HG03457 (cell line): Measurements from ENCODE around the gene CNOT1.
"Not testable (repeated sequence)": the region's sequence is repeated elsewhere in the genome, so short reads cannot be mapped to it uniquely, and the experiment has no call there.

Experiments
- ATAC-seq: cut with Tn5 transposase; IDR thresholded peaks from one replicate; pipeline ENCODE4 v1.9.1; 2021; ENCODE audit warnings: moderate number of reproducible peaks; ENCODE audit not compliant: unreplicated experiment

Gene CNOT1

DNA sequence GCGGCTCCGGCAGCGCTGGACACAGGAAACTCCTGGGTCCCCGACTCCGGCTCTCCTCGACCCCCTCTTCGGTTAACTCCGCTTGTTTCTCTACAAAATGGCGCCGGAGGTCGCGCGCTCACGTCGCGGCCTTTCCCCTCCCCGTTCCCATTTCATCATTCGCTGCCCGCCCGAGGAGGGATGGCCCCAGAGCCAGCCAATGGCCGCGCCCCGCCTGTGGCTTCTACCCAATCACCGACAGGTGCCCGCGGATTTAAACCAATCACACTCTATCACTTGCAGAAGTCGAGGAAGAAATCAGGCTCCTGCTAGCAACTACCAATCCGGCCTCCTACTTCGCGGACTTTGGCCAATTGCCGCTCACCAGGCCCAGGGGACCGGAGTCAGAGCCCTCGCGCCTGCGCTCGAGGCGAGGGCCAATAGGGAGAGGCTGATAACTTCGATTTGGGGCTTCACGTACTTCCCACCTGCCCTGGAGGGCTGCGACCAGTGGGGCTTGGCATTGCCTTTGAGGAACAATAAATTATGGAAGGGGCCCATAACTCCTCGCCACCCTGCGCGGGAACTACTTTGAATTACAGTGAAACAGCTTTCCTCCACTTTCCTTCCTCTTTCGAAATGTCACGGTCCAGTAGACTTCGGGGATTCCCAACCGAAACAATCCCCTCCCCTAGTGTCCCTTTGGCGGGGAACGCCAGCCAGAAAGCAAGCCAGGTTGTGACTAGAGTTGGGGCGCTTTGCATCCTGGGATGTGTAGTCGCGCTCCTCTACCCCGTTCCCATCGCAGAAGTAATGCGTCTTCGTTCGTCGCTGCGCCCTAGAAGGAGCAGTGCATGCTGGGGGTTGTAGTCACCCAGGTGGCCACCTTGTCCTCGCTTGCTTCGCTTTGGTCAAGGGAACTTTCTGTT, at the start of gene CNOT1:
Gene CNOT1, minus strand, starts transcription at position 94 of the 908 bp plus-strand sequence. CDS start 30,489 bp downstream, outside the sequence.
- ATAC-seq = peak; percentile 88

DNA sequence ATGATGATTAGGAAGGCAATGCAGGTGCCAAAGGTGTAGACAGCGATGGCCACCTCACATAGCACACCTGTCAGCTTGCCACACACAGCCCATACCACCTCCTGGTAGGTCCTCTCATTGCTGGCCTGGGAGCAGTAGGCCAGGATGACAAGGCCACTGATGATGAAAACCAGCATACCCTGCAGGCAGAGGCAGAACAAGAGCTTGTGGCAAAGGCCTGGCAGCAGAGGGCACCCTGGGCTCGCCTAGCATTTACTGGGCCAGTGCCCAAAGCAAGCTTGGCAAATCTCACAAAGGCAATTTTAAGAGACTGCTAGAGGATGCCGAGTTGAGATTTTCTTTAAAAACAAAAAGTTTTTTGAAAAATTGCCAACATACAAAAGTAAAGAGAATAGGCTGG, 49.1 kb upstream of the CNOT1 start:
- no peak for ATAC-seq

DNA sequence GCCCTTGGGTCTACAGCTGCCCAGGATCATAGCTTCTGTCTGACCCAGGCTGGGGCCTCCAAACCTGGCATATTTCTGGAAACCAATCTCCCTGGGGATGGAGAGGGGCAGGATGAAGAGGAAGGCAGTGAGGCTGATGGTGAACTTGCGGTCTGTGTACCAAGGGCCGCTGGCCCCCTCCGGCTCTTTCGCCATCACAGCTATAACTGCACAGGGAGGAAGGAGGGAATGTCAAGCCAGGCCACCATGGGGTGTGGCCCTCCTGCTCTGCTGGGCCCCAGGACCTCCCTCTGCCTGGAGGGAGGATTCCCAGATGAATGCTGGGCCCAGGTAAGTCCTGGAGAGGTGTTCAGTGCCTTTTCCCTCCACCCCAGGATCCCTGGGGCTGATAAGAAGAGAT, 48.6 kb upstream of the CNOT1 start:
- no peak for ATAC-seq

DNA sequence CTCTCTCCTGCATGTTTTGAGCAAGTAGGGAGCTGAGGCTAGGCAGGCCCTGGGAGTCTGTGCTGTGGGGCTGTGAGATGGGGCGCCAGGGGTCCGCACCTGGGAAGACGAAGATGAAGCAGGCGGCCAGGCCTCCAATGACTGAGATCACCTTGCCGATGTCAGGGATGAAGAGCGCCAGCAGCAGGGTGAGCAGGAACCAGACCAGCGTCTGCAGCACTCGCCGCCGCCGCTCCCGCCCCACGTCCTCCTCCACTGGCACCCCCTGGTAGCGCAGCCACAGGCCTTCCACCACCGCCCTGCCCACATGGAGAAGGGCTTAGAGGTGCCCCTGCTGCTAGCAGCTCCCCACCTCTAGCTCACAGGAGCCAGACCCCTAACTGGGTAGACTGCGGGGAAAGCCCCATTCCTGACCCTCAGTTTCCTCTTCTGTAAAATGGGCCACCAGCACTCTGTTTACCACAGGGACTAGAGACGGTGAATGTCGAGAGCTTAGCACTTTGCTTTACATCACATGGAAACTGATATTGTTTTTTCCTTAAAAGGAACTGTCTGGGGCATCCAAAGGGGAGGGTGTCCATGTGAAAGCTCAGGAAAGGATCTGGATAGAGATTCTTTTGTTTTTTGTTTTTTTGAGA, 41.4 kb upstream of the CNOT1 start:
- no peak for ATAC-seq

DNA sequence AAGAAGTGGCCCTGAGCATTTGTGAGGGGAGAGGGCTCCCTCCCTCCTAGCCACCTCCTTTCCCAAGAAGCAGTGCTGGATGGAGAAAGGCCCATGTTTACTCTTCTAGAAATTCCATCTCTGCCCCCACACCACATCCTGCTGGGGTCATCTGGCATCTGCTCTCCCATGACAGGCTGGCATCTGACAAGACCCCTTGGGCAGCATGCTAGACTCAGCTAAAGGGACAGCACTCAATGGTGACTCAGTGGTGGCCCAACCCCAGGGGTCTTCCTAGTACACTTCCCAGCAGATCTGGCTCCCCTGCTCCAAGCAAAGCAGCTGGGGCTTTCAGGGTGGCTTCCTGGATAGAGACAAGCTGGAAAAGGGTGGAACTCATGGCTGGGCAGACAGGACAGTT, 40.6 kb upstream of the CNOT1 start:
- no peak for ATAC-seq

DNA sequence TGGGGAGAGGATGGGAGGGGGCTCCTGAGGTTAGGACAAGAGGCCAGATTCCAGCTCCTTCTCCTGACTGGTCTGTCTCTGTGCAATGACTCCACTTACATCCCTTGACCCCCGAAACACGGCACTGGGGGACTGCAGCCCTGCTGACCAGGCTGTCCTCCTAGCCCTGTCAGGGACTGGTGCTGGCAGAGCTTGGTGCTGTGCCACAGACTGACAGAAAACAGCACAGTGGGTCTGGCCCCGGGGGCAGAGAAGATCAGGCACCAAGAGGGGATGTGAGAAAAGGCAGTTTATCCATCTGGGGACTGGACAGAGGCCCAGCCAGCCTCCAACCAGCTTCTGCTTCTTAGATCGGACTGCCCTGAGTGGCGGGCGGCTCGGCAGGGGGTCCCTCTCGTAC, 35.6 kb upstream of the CNOT1 start:
- ATAC-seq = no peak

DNA sequence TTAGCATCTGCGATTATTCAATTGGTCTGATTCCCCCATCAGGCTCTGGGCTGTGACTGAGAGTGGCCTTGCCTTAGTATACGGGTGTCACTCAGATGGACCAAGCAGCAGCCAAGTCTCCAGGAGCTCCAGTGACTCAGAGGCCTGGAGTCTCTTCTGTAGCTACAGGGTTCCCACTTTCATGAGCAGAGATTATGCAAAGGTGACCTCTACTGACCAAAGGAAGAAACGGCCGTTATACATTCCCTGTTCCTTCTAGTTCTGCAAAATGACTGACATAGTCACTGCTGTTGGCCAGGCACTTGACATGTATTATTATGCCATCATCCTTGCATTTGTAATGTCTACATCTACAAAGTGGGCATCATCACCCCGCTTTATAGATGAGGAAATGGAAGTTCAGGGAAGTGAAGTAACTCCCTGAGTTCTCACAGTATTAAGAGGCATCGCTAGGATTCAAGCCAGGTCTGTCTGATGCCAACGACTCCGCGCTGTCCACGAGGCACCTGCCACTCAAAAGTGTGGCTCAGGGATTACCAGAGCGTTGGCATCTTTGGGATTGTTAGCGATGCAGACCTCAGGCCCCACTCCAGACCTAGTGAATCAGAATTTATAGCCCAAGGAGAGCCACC, 31.7 kb upstream of the CNOT1 start:
- peak; percentile 80 for ATAC-seq

DNA sequence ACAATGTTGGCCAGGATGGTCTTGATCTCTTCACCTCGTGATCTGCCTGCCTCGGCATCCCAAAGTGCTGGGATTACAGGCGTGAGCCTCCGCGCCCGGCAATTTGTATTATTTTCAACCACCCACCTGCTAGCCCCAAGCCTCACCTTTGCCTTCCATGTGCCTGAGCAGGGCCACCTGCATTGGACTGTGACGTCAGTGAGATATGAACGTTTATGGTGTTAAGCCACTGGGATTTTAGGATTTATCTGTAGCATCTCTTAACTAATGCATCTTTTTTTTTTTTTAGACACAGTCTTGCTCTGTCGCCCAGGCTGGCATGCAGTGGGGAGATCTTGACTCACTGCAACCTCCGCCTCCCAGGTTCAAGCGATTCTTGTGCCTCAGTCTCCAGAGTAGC, 30.3 kb upstream of the CNOT1 start:
- not testable (repeated sequence) for ATAC-seq

DNA sequence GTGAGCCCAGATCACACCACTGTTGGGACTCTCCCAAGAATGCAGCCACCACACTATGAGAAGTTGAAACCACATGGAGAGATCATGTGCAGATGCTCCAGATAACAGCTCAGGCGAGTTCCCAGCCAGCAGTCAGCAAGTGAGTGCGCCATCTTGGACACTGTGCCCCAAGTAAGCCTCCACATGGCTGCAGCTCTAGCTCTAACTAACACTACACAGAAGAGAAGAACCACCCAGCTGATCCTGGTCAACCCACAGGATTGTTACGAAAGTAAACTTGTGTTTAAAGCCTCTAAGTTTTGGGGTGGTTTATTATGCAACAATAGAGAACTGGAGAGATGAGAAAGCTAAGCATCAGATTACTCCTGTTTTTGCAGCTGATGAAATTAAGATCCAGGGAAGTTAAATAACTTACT, 29.2 kb upstream of the CNOT1 start:
- ATAC-seq = no peak

DNA sequence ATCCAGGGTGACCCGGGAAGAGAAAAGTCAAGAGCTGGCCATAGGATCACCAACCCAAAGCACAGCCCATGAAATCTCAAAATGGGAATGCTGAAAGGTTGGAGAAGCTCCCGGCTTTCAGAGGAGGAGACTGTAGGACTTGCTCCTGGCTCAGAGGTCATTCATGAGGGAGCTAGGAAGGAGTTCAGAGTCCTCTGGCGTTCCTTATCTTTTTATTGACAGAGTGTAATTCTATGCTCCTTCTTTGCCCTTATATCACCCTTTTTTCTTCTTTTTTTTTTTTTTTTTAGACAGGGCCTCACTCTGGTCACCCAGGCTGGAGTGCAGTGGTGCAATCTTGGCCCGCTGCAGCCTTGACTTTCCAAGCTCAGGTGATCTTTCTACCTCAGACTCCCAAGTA, 27.3 kb upstream of the CNOT1 start:
- no peak for ATAC-seq

DNA sequence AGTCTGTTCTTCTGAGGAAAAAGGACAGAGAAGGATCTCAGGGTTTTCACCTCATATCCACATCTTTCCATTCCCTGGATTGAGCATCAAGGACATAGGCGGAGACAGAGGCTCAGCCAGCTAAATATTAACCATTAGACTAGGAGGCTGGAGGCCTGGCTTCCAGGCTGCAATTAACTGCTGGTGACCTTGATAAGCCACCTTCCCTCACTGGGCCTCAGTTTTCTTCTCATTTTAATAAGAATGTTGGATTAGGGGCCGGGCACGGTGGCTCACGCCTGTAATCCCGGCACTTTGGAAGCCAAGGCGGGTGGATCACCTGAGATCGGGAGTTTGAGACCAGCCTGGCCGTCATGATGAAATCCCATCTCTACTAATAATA, 25.6 kb upstream of the CNOT1 start:
- ATAC-seq = no peak

DNA sequence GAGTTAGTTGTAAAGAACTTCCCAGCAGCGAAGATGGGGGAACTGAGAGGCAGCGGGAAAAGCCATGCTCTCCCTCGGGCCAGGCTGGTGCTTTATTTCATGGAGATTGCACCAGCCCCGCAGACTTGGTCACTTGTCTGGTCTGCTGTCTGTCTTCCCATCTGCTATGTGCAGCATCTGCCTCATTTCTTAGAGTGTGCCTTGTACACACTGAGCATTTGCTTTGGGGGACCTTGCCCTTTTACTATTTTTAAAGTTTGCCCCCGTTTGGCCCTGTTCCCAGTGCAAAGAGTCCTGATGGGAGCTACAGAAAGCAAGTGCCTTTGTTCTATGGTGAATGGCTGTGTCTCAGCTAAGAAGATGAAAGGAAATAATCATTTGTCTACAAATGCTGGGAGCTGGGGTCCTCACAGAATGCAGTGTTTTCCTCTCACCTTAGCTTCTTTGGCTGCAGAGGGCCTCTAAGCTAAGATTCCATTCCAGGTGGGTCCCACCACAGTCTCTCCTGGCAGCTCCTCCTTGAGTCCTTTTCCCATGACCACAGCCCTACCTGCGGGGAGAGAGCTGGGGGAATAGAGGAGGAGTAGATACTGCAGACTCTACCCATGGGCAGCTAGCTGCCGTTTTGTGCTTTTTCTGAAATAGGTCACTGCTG, 25.1 kb upstream of the CNOT1 start:
- no peak for ATAC-seq

DNA sequence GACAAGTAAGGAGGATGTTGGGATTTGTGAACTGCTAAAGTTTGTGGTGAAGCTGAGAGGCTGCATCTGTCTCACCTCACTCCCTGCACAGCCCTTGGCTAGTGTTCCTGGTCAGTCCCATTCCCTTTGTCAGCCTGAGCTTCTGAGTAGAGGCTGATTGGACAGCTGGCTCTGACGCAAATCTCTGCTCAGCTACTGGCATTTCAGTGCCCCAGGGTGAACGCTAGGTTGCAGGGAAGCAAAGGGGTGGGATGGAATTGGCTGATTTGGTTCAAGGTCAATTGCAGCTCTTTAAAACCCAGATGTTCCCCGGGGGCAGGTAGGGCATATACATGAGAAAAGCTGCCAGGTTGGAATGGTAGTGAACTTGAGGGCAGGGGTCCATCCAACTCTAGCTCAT, 23.1 kb upstream of the CNOT1 start:
- ATAC-seq = no peak

DNA sequence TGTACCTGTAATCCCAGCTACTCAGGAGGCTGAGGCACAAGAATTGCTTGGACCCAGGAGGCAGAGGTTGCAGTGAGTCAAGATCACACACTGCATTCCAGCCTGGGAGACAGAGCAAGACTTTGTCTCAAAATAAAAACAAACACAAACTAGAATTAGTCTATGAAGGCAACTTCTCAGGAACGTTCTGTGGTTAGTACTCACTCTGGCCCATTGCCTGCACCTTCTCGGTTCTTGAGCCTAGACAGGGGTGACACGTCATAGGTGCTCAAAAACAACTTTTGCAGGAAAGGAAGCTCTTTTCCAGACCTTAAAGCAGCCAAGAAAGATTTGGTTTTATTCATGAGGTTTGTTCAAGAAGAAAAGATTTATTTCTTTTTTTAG, 22.3 kb upstream of the CNOT1 start:
- no peak for ATAC-seq

DNA sequence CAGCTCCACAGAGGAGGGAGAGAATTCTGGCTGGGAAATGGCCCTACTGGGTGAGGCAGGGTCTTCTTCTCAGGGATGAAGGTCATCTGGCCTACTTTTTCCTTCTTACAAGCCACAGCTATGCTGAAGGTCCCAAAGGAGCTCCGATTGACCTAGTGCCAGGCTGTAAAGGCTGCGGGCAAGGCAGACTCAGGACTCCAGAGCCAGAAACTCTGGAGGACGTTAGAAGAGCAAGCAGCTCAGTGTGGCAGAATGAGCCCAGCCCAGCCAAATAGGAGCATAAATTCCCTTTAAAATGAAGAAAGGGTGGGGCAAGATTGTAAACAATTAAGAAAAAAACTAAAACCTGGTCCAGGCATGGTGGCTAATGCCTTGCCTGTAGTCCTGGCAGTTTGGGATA, 20.1 kb upstream of the CNOT1 start:
- no peak for ATAC-seq

DNA sequence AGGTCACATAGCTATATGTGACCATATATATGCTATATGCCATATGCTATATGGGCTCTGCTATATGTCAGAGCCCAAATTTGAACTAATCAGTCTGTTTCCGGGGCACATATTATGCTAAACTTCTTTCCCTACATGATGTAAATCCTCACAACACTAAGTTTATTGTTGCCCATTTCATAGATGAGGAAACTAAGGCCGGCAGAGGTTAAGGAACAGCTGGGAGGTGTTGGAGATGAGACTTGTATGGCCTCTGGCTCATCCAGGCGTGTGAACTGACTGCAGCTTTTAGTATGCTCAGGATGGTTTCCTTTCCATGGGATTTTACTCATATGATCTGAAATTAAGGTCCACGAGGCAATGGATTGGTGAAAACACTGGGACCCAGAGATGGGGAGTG, 17.5 kb upstream of the CNOT1 start:
- ATAC-seq = no peak

DNA sequence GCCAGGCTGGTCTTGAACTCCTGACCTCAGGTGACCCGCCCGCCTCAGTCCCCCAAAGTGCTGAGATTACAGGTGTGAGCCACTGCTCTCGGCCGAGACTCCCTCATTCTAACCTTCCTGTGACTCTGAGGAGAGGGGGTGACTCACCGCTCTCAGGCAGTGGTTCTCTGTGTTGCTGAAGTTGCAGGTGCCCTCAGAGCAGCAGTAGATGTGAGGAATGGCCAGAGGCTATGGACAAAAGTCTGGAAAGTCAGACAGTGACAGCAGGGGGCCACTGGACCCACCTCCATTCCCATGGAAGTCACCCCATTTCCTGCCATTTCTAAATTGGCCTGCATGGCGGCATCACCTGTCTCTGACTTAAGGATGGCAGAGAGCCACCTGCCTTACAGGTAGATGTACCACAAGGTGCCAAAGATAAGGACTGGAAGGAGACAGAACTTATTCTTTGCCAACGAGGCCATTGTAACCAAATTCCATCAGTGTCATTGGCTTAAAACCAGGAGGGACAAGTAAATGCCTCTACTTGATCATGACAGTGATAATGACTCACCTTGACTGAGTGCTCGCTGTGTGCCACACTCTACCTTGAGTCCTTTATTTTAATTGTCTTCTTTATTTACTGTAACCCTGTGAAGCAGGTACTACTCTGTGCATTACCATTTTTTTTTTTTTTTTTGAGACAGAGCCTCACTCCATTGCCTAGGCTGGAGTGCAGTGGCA, 15.3 kb upstream of the CNOT1 start:
- ATAC-seq = no peak

DNA sequence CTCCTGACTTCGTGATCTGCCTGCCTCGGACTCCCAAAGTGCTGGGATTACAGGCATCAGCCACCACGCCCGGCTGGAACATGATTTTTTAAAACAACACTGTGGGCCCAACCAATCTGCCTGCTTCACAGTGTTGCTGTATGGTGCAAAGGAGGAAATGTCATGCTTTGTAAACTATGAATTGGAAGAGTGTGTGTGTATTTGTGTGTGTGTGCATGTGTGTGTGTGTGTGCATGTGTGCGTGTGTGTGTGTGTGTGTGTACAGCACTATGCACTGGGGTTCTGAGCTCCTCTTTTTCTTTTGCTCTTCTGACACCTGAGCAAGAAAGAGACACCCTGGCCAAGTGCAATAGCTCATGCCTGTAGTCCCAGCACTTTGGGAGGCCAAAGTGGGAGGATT, 14.5 kb upstream of the CNOT1 start:
- ATAC-seq = no peak

DNA sequence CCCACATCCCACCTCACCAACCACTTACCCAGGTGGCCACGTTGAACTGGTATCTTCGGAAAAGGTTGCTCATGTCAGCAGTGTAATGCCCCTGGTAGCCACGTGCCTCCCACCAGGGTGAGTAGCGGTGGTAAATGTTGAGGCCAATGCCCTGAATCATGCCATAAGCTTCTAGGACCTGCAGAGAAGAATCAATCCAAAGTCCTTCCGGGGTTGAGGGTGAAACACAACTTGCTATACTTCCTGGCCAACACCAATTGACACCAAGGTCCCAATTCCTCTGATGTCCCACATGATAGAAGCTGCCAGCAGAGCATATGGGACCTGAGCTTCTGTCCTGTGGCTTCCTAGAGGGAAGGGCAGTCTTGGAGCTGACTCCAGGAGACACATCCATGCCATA, 11.3 kb upstream of the CNOT1 start:
- ATAC-seq = no peak

DNA sequence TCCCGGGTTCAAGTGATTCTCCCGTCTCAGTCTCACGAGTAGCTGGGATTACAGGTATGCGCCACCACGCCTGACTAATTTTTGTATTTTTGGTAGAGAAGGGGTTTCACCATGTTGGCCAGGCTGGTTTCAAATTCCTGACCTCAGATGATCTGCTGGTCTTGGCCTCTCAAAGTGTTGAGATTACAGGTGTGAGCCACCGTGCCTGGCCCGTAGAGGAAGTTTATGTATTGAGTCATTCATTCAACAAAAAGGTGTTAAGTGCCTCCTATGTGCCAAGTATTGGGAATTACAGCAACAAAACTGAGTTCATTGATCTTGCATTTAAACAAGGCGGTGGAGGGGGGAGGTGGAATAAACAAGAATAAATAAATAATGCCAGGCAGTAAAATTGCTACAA, 10.2 kb upstream of the CNOT1 start:
- no peak for ATAC-seq

DNA sequence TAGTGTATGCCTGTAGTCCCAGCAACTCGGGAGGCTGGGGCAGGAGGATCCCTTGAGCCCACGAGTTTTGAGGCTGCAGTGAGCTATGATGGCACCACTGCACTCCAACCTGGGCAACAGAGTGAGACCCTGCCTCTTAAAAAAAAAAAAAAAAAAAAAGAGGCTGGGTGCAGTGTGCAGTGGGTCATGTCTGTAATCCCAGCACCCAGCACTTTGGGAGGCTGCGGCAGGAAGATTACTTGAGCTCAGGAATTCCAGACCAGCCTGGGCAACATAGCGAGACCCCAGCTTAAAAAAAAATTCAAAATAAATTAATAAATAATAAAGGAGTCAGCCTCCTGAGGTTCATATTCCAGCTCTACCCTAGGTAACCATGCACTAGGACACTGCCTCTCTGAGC, 9.6 kb upstream of the CNOT1 start:
- ATAC-seq = no peak
